COLO668 (cell line): ENCODE data around the gene RANBP10.
A peak's percentile ranks its signal among the peaks of the same experiment; 100 is the strongest.
"Not testable (repeated sequence)": the region's sequence is repeated elsewhere in the genome, so short reads cannot be mapped to it uniquely, and the experiment has no call there.

ENCODE experiments used
- DNase-seq: peaks from one replicate; lab custom pipeline; 2025; ENCODE audit not compliant: unreplicated experiment; lab: John Stamatoyannopoulos, UW

RANBP10 gene

GRCh38 chr16:67806428-67807147, at the start of gene RANBP10, which contains the start of gene TSNAXIP1:
TSS of gene RANBP10 (minus strand) at chr16:67806560. CDS start at chr16:67806536, 24 bp downstream.
TSS of gene TSNAXIP1 (plus strand) at chr16:67806889. CDS start at chr16:67807150, 261 bp downstream.
- DNase-seq: peak; percentile 96

- no peak for DNase-seq
These were observed 49.4 kb upstream of the RANBP10 start for GRCh38 chr16:67855789-67856188.

- DNase-seq: no peak
These were observed 47.3 kb upstream of the RANBP10 start for GRCh38 chr16:67853670-67854069.

GRCh38 chr16:67848118-67848517, 41.8 kb upstream of the RANBP10 start:
- DNase-seq: no peak

- DNase-seq: peak; percentile 85
These were observed 40.9 kb upstream of the RANBP10 start, which contains the start of gene CENPT for GRCh38 chr16:67847064-67847861. TSS of gene CENPT (minus strand) at chr16:67847693. CDS start at chr16:67833859, 13,834 bp downstream.

- peak; percentile 96 for DNase-seq
These were observed 40.1 kb upstream of the RANBP10 start, which contains the start of gene NUTF2 for GRCh38 chr16:67846320-67847063. TSS of gene NUTF2 (plus strand) at chr16:67846933. CDS start at chr16:67865131, 18,198 bp downstream.

GRCh38 chr16:67846063-67846319, 39.6 kb upstream of the RANBP10 start:
- no peak for DNase-seq

- DNase-seq: no peak
These were observed 39.1 kb upstream of the RANBP10 start for GRCh38 chr16:67845291-67846062.

- peak; percentile 32 for DNase-seq
These were observed 38.1 kb upstream of the RANBP10 start for GRCh38 chr16:67844497-67844896.

GRCh38 chr16:67843343-67843765, 37.0 kb upstream of the RANBP10 start:
- DNase-seq: peak; percentile 39

- peak; percentile 79 for DNase-seq
These were observed 36.4 kb upstream of the RANBP10 start for GRCh38 chr16:67842509-67843342.

- peak; percentile 96 for DNase-seq
These were observed 35.6 kb upstream of the RANBP10 start, which contains the start of gene THAP11 for GRCh38 chr16:67841816-67842508. TSS of gene THAP11 (plus strand) at chr16:67842320. CDS start at chr16:67842555, 235 bp downstream.

GRCh38 chr16:67841198-67841815, 34.9 kb upstream of the RANBP10 start:
- DNase-seq: no peak

GRCh38 chr16:67837811-67838210, 31.5 kb upstream of the RANBP10 start:
- DNase-seq: no peak

- not testable (repeated sequence) for DNase-seq
These were observed 30.8 kb upstream of the RANBP10 start for GRCh38 chr16:67837190-67837589.

- no peak for DNase-seq
These were observed 27.9 kb upstream of the RANBP10 start for GRCh38 chr16:67834242-67834614.

GRCh38 chr16:67833415-67834241, 27.3 kb upstream of the RANBP10 start:
- peak; percentile 92 for DNase-seq

- DNase-seq: no peak
These were observed 26.7 kb upstream of the RANBP10 start for GRCh38 chr16:67833030-67833414.
